BE2C (cell line): ENCODE results near the gene AAGAB.

ENCODE experiments used
- DNase-seq: peaks from one replicate; pipeline ENCODE4 v3.0.0-alpha.2; 2020
- H3K27me3 ChIP-seq: fragments of 250-450 bp; sonication (Bioruptor Pico); 2 replicates; pipeline ENCODE4 v1.5.1; 2020; ENCODE audit warnings: mild to moderate bottlenecking
- H3K36me3 ChIP-seq: fragments of 250-450 bp; sonication (Bioruptor Pico); 2 replicates; pipeline ENCODE4 v1.5.1; 2020; ENCODE audit warnings: mild to moderate bottlenecking
- H3K4me1 ChIP-seq: fragments of 250-450 bp; sonication (Bioruptor Pico); 2 replicates; pipeline ENCODE4 v1.5.1; 2020
- H3K4me3 ChIP-seq: 2 replicates; pipeline ENCODE4 v1.5.1; 2011; ENCODE audit warnings: low read depth, low read length
- H3K9me3 ChIP-seq: fragments of 250-450 bp; sonication (Bioruptor Pico); 2 replicates; pipeline ENCODE4 v1.5.1; 2020
- TF ChIP-seq, protein P1 (sequence below): IDR thresholded peaks from 2 replicates; pipeline ENCODE4 v1.5.1; 2012; ENCODE audit warnings: mild to moderate bottlenecking, low read depth, low read length

Gene AAGAB

DNA sequence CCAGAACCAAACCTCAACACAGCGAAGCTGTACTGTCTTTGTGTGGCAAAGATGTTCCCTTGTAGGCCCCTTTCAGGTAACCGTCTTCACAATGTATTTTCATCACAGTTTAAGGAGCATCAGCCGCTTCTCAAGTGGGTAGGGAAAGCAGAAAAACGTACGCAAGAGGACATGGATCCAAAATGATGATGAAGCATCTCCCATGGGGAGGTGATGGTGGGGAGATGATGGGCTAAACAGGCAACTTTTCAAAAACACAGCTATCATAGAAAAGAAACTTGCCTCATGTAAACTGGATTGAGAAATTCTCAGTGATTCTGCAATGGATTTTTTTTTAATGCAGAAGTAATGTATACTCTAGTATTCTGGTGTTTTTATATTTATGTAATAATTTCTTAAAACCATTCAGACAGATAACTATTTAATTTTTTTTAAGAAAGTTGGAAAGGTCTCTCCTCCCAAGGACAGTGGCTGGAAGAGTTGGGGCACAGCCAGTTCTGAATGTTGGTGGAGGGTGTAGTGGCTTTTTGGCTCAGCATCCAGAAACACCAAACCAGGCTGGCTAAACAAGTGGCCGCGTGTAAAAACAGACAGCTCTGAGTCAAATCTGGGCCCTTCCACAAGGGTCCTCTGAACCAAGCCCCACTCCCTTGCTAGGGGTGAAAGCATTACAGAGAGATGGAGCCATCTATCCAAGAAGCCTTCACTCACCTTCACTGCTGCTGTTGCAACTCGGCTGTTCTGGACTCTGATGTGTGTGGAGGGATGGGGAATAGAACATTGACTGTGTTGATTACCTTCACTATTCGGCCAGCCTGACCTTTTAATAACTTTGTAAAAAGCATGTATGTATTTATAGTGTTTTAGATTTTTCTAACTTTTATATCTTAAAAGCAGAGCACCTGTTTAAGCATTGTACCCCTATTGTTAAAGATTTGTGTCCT, 60.0 kb downstream of the AAGAB start:
- Histone ChIP-seq H3K27me3 (no peaks in the 10 kb centered on the region), H3K4me1 (no peaks in the 10 kb centered on the region), H3K9me3 (no peaks in the 10 kb centered on the region), H3K4me3 (no peak overlapping the region), H3K36me3 (no peaks in the 10 kb centered on the region)
- TF ChIP-seq, protein P1, sequence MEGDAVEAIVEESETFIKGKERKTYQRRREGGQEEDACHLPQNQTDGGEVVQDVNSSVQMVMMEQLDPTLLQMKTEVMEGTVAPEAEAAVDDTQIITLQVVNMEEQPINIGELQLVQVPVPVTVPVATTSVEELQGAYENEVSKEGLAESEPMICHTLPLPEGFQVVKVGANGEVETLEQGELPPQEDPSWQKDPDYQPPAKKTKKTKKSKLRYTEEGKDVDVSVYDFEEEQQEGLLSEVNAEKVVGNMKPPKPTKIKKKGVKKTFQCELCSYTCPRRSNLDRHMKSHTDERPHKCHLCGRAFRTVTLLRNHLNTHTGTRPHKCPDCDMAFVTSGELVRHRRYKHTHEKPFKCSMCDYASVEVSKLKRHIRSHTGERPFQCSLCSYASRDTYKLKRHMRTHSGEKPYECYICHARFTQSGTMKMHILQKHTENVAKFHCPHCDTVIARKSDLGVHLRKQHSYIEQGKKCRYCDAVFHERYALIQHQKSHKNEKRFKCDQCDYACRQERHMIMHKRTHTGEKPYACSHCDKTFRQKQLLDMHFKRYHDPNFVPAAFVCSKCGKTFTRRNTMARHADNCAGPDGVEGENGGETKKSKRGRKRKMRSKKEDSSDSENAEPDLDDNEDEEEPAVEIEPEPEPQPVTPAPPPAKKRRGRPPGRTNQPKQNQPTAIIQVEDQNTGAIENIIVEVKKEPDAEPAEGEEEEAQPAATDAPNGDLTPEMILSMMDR: no peak
- no peak for DNase-seq

DNA sequence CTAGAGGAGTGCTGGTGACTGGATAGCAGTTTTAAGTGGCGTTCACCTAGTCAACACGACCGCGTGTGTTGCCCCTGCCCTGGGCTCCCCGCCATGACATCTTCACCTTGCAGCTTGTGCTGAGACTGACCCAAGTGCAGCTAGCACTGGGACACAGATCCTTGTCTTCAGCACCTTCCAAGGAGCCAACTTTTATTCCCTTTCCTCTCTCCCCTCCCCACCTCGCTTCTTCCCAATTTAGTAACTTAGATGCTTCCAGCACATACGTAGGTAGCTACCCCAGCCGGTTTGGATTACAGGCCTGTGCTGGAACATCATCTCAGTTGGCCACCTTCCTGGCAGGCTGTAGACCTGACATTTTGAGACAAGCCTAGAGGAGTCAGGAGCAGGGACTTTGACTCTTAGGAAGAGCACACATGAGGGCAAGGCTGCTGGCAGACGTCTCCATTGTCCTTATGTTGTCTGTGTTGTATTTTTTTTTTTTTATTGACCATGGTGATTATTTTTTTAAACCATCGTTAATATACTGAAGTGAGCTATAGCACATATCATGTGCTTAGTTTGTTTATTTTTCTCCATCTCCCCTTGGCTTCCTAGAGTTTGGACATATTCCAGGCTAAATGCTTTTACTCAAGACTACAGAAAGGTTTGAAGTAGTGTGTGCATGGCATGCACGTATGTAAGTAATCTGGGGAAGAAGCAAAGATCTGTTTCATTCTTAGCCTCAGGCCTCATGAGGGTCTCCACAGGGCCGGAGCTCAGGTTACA, 61.1 kb downstream of the AAGAB start:
- no peak overlapping the region for H3K4me3 ChIP-seq
- no peaks in the 10 kb centered on the region for H3K27me3 ChIP-seq
- H3K4me1 ChIP-seq: peaks cover under 1% of the 10 kb centered on the region; the same call in 1 of the 2 replicates
- no peaks in the 10 kb centered on the region for H3K9me3 ChIP-seq
- DNase-seq: no peak
- no peaks in the 10 kb centered on the region for H3K36me3 ChIP-seq
- TF ChIP-seq, protein P1: no peak

DNA sequence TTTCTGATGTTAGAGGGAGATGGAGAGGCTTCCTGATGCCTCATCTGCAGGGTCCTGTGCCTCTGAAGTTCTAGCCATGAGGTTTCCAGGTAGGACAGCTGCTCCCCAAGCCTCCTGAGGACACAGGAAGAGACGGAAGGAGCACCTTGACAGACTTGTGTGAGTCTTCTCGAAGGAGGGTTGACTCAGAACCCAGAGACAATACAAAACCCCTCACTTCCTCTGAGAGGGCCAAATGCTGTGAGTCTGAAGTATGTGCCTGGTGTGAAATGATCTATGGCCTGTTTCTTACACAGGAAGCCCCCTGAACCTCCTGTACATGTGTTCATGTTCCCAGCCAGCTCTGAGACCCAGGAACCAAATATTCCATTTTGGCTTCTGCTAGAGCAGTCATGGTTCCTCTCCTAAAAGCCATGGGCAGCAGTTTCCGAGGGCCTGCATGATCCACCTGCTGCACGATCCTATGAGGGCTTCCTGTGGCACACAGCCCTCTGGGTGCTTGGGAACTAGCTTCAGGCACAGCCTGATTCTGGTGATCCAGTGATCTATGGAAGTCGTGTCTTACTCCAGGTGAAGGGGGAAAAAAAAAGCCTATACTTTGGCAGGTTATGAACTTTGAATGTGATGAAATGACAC, 62.2 kb downstream of the AAGAB start:
- no peaks in the 10 kb centered on the region for H3K36me3 ChIP-seq

DNA sequence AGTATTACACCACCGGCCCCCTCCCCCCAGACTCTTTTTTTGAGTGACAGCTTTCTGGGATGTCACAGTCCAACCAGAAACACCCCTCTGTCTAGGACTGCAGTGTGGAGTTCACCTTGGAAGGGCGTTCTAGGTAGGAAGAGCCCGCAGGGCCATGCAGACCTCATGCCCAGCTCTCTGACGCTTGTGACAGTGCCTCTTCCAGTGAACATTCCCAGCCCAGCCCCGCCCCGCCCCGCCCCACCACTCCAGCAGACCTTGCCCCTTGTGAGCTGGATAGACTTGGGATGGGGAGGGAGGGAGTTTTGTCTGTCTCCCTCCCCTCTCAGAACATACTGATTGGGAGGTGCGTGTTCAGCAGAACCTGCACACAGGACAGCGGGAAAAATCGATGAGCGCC, 63.6 kb downstream of the AAGAB start:
- Histone ChIP-seq H3K36me3 (no peaks in the 10 kb centered on the region; the same call in 1 of the 2 replicates), H3K27me3 (no peaks in the 10 kb centered on the region), H3K9me3 (no peaks in the 10 kb centered on the region), H3K4me1 (peaks cover 3% of the 10 kb centered on the region; the same call in 1 of the 2 replicates), H3K4me3 (no peak overlapping the region)
- TF ChIP-seq, protein P1: no peak
- no peak for DNase-seq

More for the DNA sequence above, 62.2 kb downstream of the AAGAB start:
- no peak for DNase-seq
- TF ChIP-seq, protein P1: no peak
- no peaks in the 10 kb centered on the region for H3K9me3 ChIP-seq
- H3K27me3 ChIP-seq: no peaks in the 10 kb centered on the region
- no peak overlapping the region for H3K4me3 ChIP-seq
- H3K4me1 ChIP-seq: peaks cover 3% of the 10 kb centered on the region; the same call in 1 of the 2 replicates

DNA sequence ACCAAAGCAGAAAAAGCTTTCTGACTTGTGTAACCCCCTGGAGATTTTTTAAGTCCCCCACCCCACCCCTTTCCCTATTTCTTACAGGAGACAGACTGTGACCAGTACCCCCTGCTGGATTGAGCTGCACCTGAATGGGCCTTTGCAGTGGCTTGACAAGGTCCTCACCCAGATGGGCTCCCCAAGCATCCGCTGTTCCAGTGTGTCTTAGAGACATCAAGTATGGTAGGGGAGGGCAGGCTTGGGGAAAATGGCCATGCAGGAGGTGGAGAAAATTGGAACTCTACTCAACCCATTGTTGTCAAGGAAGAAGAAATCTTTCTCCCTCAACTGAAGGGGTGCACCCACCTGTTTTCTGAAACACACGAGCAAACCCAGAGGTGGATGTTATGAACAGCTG, 64.1 kb downstream of the AAGAB start:
- H3K36me3 ChIP-seq: no peaks in the 10 kb centered on the region; the same call in 1 of the 2 replicates

More for the DNA sequence above, 64.1 kb downstream of the AAGAB start:
- no peaks in the 10 kb centered on the region for H3K27me3 ChIP-seq
- peaks cover 3% of the 10 kb centered on the region; the same call in 1 of the 2 replicates for H3K4me1 ChIP-seq
- TF ChIP-seq, protein P1: no peak
- H3K4me3 ChIP-seq: no peak overlapping the region
- no peak for DNase-seq
- no peaks in the 10 kb centered on the region for H3K9me3 ChIP-seq
